B cell (primary cell): Measurements from ENCODE around the gene DENND1A.

ENCODE experiments used
- EZH2 ChIP-seq: IDR thresholded peaks from 2 replicates; pipeline ENCODE4 v1.6.1; 2012; ENCODE audit warnings: borderline replicate concordance, low read depth, mild to moderate bottlenecking, moderate library complexity, low read length; ENCODE audit not compliant: insufficient read depth, poor library complexity, severe bottlenecking
- TF ChIP-seq, protein P1 (sequence below): fragments of 200-600 bp; IDR thresholded peaks from one replicate; pipeline ENCODE4 v1.8.0; 2022; ENCODE audit warnings: antibody characterized with exemption, mild to moderate bottlenecking

DNA sequence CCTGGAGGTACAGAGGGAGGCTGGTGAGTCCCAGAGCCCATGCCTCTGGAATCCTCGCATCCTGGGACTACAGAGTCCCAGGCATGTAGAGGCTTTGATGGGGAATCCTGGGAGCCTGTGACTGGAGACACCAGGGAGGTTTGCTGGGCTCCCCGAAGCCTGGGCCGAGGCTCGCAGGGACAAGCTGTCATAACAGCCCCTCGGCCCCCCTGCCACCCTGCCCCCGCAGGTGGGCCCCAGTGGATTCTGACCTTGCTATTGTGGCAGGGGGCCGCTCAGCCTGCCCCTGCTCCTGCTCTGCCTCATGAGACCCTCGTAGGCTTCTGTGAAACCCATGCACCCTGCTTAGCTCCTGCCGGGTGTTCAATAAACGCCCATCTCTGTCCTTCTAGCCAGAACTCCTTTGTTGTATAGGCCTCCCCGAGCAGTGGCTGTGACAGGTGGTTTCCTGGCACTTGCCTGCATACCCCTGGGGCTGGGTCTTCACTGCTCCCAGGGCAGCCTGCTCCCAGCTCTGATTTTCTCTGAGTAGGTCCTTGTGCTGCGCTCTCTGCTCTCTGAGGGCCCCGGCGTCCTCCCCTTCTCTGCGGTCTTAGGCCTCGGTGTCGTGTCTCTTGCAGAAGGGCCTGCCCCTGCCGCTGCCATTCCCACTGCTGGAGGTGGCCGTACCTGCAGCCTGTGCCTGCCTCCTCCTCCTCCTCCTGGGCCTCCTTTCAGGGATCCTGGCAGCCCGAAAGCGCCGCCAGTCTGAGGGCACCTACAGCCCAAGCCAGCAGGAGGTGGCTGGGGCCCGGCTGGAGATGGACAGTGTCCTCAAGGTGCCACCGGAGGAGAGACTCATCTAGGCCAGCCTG, 553.5 kb downstream of the DENND1A start:
- TF ChIP-seq, protein P1, sequence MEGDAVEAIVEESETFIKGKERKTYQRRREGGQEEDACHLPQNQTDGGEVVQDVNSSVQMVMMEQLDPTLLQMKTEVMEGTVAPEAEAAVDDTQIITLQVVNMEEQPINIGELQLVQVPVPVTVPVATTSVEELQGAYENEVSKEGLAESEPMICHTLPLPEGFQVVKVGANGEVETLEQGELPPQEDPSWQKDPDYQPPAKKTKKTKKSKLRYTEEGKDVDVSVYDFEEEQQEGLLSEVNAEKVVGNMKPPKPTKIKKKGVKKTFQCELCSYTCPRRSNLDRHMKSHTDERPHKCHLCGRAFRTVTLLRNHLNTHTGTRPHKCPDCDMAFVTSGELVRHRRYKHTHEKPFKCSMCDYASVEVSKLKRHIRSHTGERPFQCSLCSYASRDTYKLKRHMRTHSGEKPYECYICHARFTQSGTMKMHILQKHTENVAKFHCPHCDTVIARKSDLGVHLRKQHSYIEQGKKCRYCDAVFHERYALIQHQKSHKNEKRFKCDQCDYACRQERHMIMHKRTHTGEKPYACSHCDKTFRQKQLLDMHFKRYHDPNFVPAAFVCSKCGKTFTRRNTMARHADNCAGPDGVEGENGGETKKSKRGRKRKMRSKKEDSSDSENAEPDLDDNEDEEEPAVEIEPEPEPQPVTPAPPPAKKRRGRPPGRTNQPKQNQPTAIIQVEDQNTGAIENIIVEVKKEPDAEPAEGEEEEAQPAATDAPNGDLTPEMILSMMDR = no peak
- TF ChIP-seq EZH2 = no peak
